ENCODE data around the gene TYW5. TPM values are rescaled to one million over a fixed set of nuclear protein-coding genes. Genes with fewer than 3 reads are reported as not detected.

Gene TYW5
- polyA plus RNA-seq, 1 of the 3 experiments (the other 2 are of a cell fraction): 3.6 TPM

DNA sequence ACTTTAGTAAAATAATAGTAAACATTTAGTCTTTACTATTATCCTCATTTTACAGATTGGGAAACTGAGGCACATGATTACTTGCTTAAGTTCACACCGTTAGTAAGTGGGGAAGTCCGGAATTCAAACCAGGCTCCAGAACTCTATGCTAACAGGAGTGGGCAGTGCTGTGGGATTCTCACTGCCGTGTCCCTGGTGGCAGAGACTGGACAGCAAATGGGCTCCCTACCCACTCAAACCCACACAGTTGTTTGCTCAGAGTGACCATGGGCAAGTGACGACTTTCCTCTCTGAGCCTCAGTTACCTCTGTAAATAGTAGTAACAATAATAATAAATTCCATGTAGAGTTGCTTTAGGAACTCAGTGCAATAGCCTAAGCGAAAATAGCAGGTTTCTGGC, 24.1 kb upstream of the TYW5 start:
- Histone ChIP-seq H3K27ac (ENCODE audit: low read depth in 2 of 2, low read length in 1 of 2) (no peak overlapping the region), H3K27me3 (ENCODE audit: insufficient read depth) (no peaks in the 10 kb centered on the region), H3K9ac (no peak overlapping the region), H3K9me3 (no peaks in the 10 kb centered on the region), H3K9me2 (no peaks in the 10 kb centered on the region), H2AFZ (ENCODE audit: low read depth) (peak overlapping the region; percentile 60; the same call in 1 of the 2 replicates), H3K4me3 (ENCODE audit: low read depth in 2 of 2, low read length in 1 of 2) (no peak overlapping the region; a peak in 1 of 4 replicates), H3F3A (replicated peaks; ENCODE audit: insufficient read depth) (no peaks in the 10 kb centered on the region), H4K20me1 (ENCODE audit: insufficient read depth) (no peaks in the 10 kb centered on the region), H3K4me1 (ENCODE audit: control insufficient read depth in 1 of 2, insufficient read depth in 2 of 2, low read depth in 1 of 2, low read length in 1 of 2) (peaks cover 8% of the 10 kb centered on the region in 2 experiments; a peak in 3 of 4 replicates), H3K36me3 (replicated peaks in 1 of 2; ENCODE audit: control insufficient read depth in 1 of 2, insufficient read depth in 2 of 2, low read length in 1 of 2) (peaks cover 0 to 3% of the 10 kb centered on the region in 2 experiments), H3K79me2 (ENCODE audit: insufficient read depth) (no peaks in the 10 kb centered on the region), H3K4me2 (peak overlapping the region; percentile 41; the same call in 1 of the 2 replicates)
- WGBS (ENCODE audit: low lambda C conversion rate): 89% methylated on average over 5 of the region's 5 CpGs
- TF ChIP-seq SIN3A (IDR thresholded peaks at IDR 0.05; ENCODE audit: borderline replicate concordance, low read depth, low read length) (no peak), GATA2 (CRISPR knock-in tag; IDR thresholded peaks at IDR 0.05) (no peak), REST (IDR thresholded peaks at IDR 0.05; ENCODE audit: low read depth, low read length) (no peak), YY1 (IDR thresholded peaks at IDR 0.05; ENCODE audit: low read depth) (no peak), ELF1 (IDR thresholded peaks at IDR 0.05) (no peak), TAF1 (IDR thresholded peaks at IDR 0.05; ENCODE audit: borderline replicate concordance, low read depth, low read length) (no peak), CTCF (IDR thresholded peaks at IDR 0.05) (no peak), RCOR1 (IDR thresholded peaks at IDR 0.05; ENCODE audit: low read length) (no peak), TEAD4 (IDR thresholded peaks at IDR 0.05; ENCODE audit: borderline replicate concordance, insufficient read depth) (no peak), CHD2 (IDR thresholded peaks at IDR 0.05; ENCODE audit: low read length, partially characterized antibody) (no peak)
- TF ChIP-seq, protein P1, sequence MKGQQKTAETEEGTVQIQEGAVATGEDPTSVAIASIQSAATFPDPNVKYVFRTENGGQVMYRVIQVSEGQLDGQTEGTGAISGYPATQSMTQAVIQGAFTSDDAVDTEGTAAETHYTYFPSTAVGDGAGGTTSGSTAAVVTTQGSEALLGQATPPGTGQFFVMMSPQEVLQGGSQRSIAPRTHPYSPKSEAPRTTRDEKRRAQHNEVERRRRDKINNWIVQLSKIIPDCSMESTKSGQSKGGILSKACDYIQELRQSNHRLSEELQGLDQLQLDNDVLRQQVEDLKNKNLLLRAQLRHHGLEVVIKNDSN (IDR thresholded peaks at IDR 0.05; ENCODE audit: borderline replicate concordance, low read depth): no peak
- TF ChIP-seq, protein P2, sequence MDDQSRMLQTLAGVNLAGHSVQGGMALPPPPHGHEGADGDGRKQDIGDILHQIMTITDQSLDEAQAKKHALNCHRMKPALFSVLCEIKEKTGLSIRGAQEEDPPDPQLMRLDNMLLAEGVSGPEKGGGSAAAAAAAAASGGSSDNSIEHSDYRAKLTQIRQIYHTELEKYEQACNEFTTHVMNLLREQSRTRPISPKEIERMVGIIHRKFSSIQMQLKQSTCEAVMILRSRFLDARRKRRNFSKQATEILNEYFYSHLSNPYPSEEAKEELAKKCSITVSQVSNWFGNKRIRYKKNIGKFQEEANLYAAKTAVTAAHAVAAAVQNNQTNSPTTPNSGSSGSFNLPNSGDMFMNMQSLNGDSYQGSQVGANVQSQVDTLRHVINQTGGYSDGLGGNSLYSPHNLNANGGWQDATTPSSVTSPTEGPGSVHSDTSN (IDR thresholded peaks at IDR 0.05): no peak
- no peak for DNase-seq
- ChIA-PET CTCF (interaction anchor here (1.0 to 2.9 kb wide), 22 partner anchors 8 to 724 kb away, joined by 3 to 39 read pairs (median 6); partner anchors contain the start of gene SPATS2L), POLR2A (no interaction called here)
